Keratinocyte (primary cell): ENCODE results near the gene TSC22D4. TPM values are rescaled to one million over a fixed set of nuclear protein-coding genes. Genes with fewer than 3 reads are reported as not detected.

ENCODE experiments used
- DNase-seq: peaks from one replicate; pipeline ENCODE4 v3.0.0-alpha.2; 2011; ENCODE audit warnings: low read depth, missing footprints, low spot score
- FAIRE-seq: peaks from 2 replicates; lab custom pipeline; 2011; peaks lifted over from hg19 to GRCh38; lab: Jason Lieb, UNC
- H2AFZ ChIP-seq: 2 replicates; pipeline ENCODE4 v1.6.0; 2012; ENCODE audit warnings: low read length, control low read depth, inconsistent platforms; ENCODE audit not compliant: control insufficient read depth
- H3K27ac ChIP-seq: 2 replicates; pipeline ENCODE4 v1.5.1; 2011; ENCODE audit warnings: low read length; ENCODE audit not compliant: control insufficient read depth, insufficient read depth
- H3K27me3 ChIP-seq: 3 replicates; pipeline ENCODE4 v1.6.0; 2011; ENCODE audit warnings: low read length; ENCODE audit not compliant: control insufficient read depth, insufficient read depth; ENCODE audit errors: extremely low read depth
- H3K36me3 ChIP-seq, 2 experiments: 2 replicates in 1 of 2; 3 replicates in 1 of 2; pipeline ENCODE4 v1.5.1; 2011; ENCODE audit warnings: low read length in 2 of 2, mild to moderate bottlenecking in 1 of 2; ENCODE audit not compliant: control insufficient read depth in 2 of 2, insufficient read depth in 2 of 2; ENCODE audit errors: extremely low read depth in 1 of 2
- H3K4me1 ChIP-seq: 3 replicates; pipeline ENCODE4 v1.5.1; 2011; ENCODE audit warnings: low read length; ENCODE audit not compliant: control insufficient read depth, insufficient read depth; ENCODE audit errors: extremely low read depth
- H3K4me2 ChIP-seq: 3 replicates; pipeline ENCODE4 v1.6.0; 2011; ENCODE audit warnings: low read depth, low read length; ENCODE audit not compliant: control insufficient read depth, insufficient read depth; ENCODE audit errors: extremely low read depth
- H3K4me3 ChIP-seq, 3 experiments: fragments of 200-600 bp in 1 of 3; sonication (generic) in 1 of 3; 2 replicates in 2 of 3; 3 replicates in 1 of 3; pipeline ENCODE4 v1.5.1; 2011 to 2016; ENCODE audit warnings: low read length in 3 of 3, mild to moderate bottlenecking in 3 of 3, control low read depth in 2 of 3, inconsistent platforms in 1 of 3, low read depth in 1 of 3, mixed read lengths in 1 of 3, mixed run types in 1 of 3, moderate library complexity in 1 of 3; ENCODE audit not compliant: control insufficient read depth in 2 of 3, insufficient read depth in 2 of 3; ENCODE audit errors: extremely low read depth in 1 of 3
- H3K79me2 ChIP-seq: 2 replicates; pipeline ENCODE4 v1.6.0; 2012; ENCODE audit warnings: low read length; ENCODE audit not compliant: control insufficient read depth, insufficient read depth
- H3K9ac ChIP-seq: 3 replicates; pipeline ENCODE4 v1.6.0; 2011; ENCODE audit warnings: low read length; ENCODE audit not compliant: control insufficient read depth, insufficient read depth; ENCODE audit errors: extremely low read depth
- H3K9me1 ChIP-seq: 3 replicates; pipeline ENCODE4 v1.6.0; 2011; ENCODE audit warnings: low read length; ENCODE audit not compliant: control insufficient read depth, insufficient read depth; ENCODE audit errors: extremely low read depth
- H3K9me3 ChIP-seq: 2 replicates; pipeline ENCODE4 v1.5.1; 2012; ENCODE audit warnings: low read depth, low read length; ENCODE audit not compliant: control insufficient read depth
- H4K20me1 ChIP-seq: 3 replicates; pipeline ENCODE4 v1.6.0; 2011; ENCODE audit warnings: low read length; ENCODE audit not compliant: control insufficient read depth, insufficient read depth; ENCODE audit errors: extremely low read depth
- CTCF ChIP-seq, 3 experiments: IDR thresholded peaks in 1 of 3; conservative IDR thresholded peaks in 1 of 3; optimal IDR thresholded peaks in 1 of 3; 2 replicates in 2 of 3; 3 replicates in 1 of 3; pipeline versions ENCODE3 to v1.5.1; 2011; ENCODE audit warnings: low read length in 3 of 3, mild to moderate bottlenecking in 3 of 3, moderate library complexity in 2 of 3, control low read depth in 1 of 3, inconsistent platforms in 1 of 3; ENCODE audit not compliant: insufficient read depth in 2 of 3; ENCODE audit errors: extremely low read depth in 1 of 3
- EZH2 ChIP-seq: IDR thresholded peaks from one replicate; pipeline ENCODE4 v1.6.1; 2012; ENCODE audit warnings: inconsistent platforms, mild to moderate bottlenecking, low read length, moderate library complexity
- dilution Hi-C: fragments of 300-500 bp; cut with MboI; formaldehyde crosslinking; loops from one replicate; pipeline ENCODE4 v1.7.0; 2020; ENCODE audit warnings: low sequenced_read_pairs; ENCODE audit not compliant: extremely low pct_ligation_motif_present
- polyA plus RNA-seq, 5 experiments: library from polyadenylated mRNA; depleted of rRNA in 3 of 5; stranded (reverse) in 3 of 5; stranded (forward) in 1 of 5; unstranded in 1 of 5; fragments of >200 nt; gene quantifications; 1 replicate in 1 of 5; 2 replicates in 3 of 5; 3 replicates in 1 of 5; pipeline versions ENCODE4 v1.2.1 to v1.2.3, GENCODE V29; 2011 to 2012; ENCODE audit warnings: missing spikeins in 2 of 5, low read depth in 1 of 5, low replicate concordance in 1 of 5

TSC22D4 gene
- polyA plus RNA-seq, 1 donor (not counting 4 experiments of a cell fraction or from before 2014, with no cell fraction given) = 8.4 TPM

DNA sequence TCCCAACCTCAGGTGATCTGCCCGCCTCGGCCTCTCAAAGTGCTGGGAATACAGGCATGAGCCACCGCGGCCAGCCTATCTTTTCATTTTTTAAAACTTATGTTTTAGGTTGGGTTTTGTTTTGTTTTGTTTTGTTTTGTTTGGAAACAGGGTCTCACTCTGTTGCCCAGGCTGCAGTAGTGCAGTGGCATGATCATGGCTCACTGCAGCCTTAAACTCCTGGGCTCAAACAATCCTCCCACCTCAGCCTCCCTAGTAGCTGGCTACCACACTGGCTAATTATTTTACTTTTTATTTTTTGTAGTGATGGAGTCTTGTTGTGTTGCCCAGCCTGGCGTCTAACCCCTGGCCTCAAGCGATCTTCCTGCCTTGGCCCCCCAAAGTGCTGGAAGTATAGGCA lies 40.6 kb upstream of the TSC22D4 start:
- no peaks in the 10 kb centered on the region for H3K9me3 ChIP-seq
- H3K9ac ChIP-seq = no peak overlapping the region
- H4K20me1 ChIP-seq = no peaks in the 10 kb centered on the region
- H3K27me3 ChIP-seq = no peaks in the 10 kb centered on the region
- no peak for FAIRE-seq
- dilution Hi-C loops = no loop called here
- no peak for DNase-seq
- H3K9me1 ChIP-seq = peaks cover 2% of the 10 kb centered on the region
- peaks cover 17% of the 10 kb centered on the region for H3K4me1 ChIP-seq
- no peaks in the 10 kb centered on the region for H3K36me3 ChIP-seq
- no peak for TF ChIP-seq CTCF (optimal IDR thresholded peaks at IDR 0.05 in 1 of 3, IDR thresholded peaks at IDR 0.05 in 1 of 3, conservative IDR thresholded peaks at IDR 0.05 in 1 of 3; ENCODE audit: extremely low read depth in 1 of 3, insufficient read depth in 2 of 3, low read length in 3 of 3)
- no peak for TF ChIP-seq EZH2
- H3K79me2 ChIP-seq = no peaks in the 10 kb centered on the region
- H3K27ac ChIP-seq = no peak overlapping the region
- H3K4me2 ChIP-seq = no peak overlapping the region
- no peak overlapping the region for H3K4me3 ChIP-seq
- no peak overlapping the region for H2AFZ ChIP-seq

- dilution Hi-C loops = no loop called here
- no peak for DNase-seq
These were observed 38.3 kb upstream of the TSC22D4 start for GRCh38 chr7:100517305-100517704.

More at GRCh38 chr7:100517305-100517704, 38.3 kb upstream of the TSC22D4 start:
- Histone ChIP-seq H3K79me2 (no peaks in the 10 kb centered on the region), H3K27me3 (no peaks in the 10 kb centered on the region), H3K4me3 (no peak overlapping the region), H3K9ac (no peak overlapping the region), H3K4me2 (no peak overlapping the region), H4K20me1 (no peaks in the 10 kb centered on the region), H3K4me1 (peaks cover 17% of the 10 kb centered on the region), H3K9me1 (peaks cover 2% of the 10 kb centered on the region), H3K36me3 (no peaks in the 10 kb centered on the region), H2AFZ (no peak overlapping the region), H3K27ac (no peak overlapping the region), H3K9me3 (no peaks in the 10 kb centered on the region)
- TF ChIP-seq EZH2 (no peak), CTCF (optimal IDR thresholded peaks at IDR 0.05 in 1 of 3, IDR thresholded peaks at IDR 0.05 in 1 of 3, conservative IDR thresholded peaks at IDR 0.05 in 1 of 3; ENCODE audit: extremely low read depth in 1 of 3, insufficient read depth in 2 of 3, low read length in 3 of 3) (no peak)
- FAIRE-seq = no peak
